Measurements from ENCODE around the gene C1orf198. TPM values are rescaled to one million over a fixed set of nuclear protein-coding genes. Genes with fewer than 3 reads are reported as not detected.

C1orf198 gene
- total and polyA plus RNA-seq, 2 of the 4 experiments (the other 2 are of a cell fraction) = 67.4 to 76.2 TPM

DNA sequence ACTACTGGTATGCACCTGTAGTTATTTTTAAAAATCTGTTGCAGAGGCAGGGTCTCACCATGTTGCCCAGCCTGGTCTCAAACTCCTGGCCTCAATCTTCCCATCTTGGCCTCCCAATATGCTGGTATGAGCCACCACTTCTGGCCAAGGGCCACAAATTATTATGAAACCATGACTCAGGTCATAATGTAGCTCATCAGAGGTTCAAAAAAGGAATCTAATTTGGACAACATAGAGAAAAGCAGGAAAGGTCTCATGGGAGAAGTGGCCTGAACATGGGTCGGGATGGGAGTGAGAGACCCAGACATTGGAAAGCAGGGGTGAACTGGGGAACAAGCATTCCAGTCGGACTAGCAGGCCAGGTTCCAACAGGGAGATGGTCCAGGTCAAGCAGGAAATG lies 45.2 kb upstream of the C1orf198 start:
- Histone ChIP-seq H2BK20ac (ENCODE audit: low read depth, low read length) (peak overlapping the region; percentile 34; the same call in 1 of the 2 replicates), H3K27ac (ENCODE audit: insufficient read depth, low read length) (no peak overlapping the region), H4K20me1 (ENCODE audit: insufficient read depth, low read length) (no peaks in the 10 kb centered on the region), H4K8ac (ENCODE audit: low read depth in 2 of 2, low read length in 2 of 2) (peak overlapping the region in 1 of 2 experiments; percentile 40; a peak in 2 of 4 replicates), H3K18ac (ENCODE audit: low read depth, low read length) (peak overlapping the region; percentile 90; the same call in 1 of the 2 replicates), H3K36me3 (ENCODE audit: control insufficient read depth, insufficient read depth, low read length) (no peaks in the 10 kb centered on the region; the same call in 1 of the 2 replicates), H2BK5ac (ENCODE audit: low read depth, low read length, poor library complexity, severe bottlenecking) (no peak overlapping the region), H3K27me3 (ENCODE audit: control insufficient read depth, insufficient read depth, low read length) (no peaks in the 10 kb centered on the region), H3K4me2 (ENCODE audit: low read depth, low read length) (no peak overlapping the region), H3K79me1 (ENCODE audit: low read depth in 1 of 2, low read length in 2 of 2) (no peaks in the 10 kb centered on the region), H3K9me1 (ENCODE audit: insufficient read depth, low read length) (peaks cover 11% of the 10 kb centered on the region), H2AFZ (replicated peaks; ENCODE audit: low read length, poor library complexity) (no peak overlapping the region), H3K4me3 (ENCODE audit: insufficient read depth, low read depth, low read length) (no peak overlapping the region), H3K4ac (ENCODE audit: low read depth, low read length) (peak overlapping the region; percentile 81), H3K9me3 (ENCODE audit: control insufficient read depth, insufficient read depth, low read length) (no peaks in the 10 kb centered on the region), H2AK5ac (ENCODE audit: low read depth, low read length) (peak overlapping the region; percentile 5), H3K23ac (ENCODE audit: low read depth, low read length) (no peak overlapping the region; the same call in 1 of the 2 replicates), H3K9ac (ENCODE audit: low read depth, low read length) (no peak overlapping the region), H3K4me1 (ENCODE audit: control insufficient read depth, insufficient read depth, low read length) (peaks cover 6% of the 10 kb centered on the region; the same call in 1 of the 2 replicates), H4K91ac (ENCODE audit: insufficient read depth, low read depth, low read length) (peak overlapping the region; percentile 31; the same call in 1 of the 2 replicates), H2BK15ac (ENCODE audit: low read depth, low read length) (peak overlapping the region; percentile 34; the same call in 1 of the 3 replicates), H2AK9ac (replicated peaks; ENCODE audit: low read depth, low read length, poor library complexity) (no peak overlapping the region), H4K5ac (ENCODE audit: low read depth, low read length) (no peak overlapping the region), H3K56ac (ENCODE audit: extremely low read depth, insufficient read depth, low read length) (no peak overlapping the region), H2BK120ac (ENCODE audit: low read depth, low read length) (no peak overlapping the region; the same call in 1 of the 2 replicates), H3K14ac (replicated peaks; ENCODE audit: low read depth, low read length) (no peak overlapping the region; the same call in 1 of the 2 replicates)
- ChIA-PET POLR2A (ENCODE audit: unreplicated experiment) (no interaction called here), CTCF (interaction anchor here (0.8 kb wide), 1 partner anchor 14 kb away, joined by 3 read pairs; no protein-coding TSS in a partner anchor)
- dilution Hi-C loops (cut with HindIII; ENCODE audit: low sequenced_read_pairs, unreplicated experiment) (no loop called here), in situ Hi-C loops (cut with MboI; ENCODE audit: low sequenced_read_pairs) (no loop called here), intact Hi-C loops (cut with micrococcal nuclease) (loop anchor here (10.0 kb wide), 1 partner anchor 489 kb away; the partner anchor contains the start of gene PGBD5)
- BruUV-seq (replicated peaks) = no TSS peak
- ATAC-seq (ENCODE audit: low read depth) (no peak), DNase-seq (peak; percentile 28)
- WGBS, 2 experiments (ENCODE audit: extremely low coverage in 2 of 2, insufficient read length in 1 of 2) = 92% methylated on average over 2 of the region's 2 CpGs; no CpG with 5 or more reads in 1 of the 2 experiments
- TF ChIP-seq FOS (IDR thresholded peaks at IDR 0.05; ENCODE audit: low read depth, low read length) = no peak
- TF ChIP-seq RCOR1 (IDR thresholded peaks at IDR 0.05; ENCODE audit: insufficient replicate concordance, low read length) = no peak
- no peak for TF ChIP-seq CEBPB (IDR thresholded peaks at IDR 0.05; ENCODE audit: low read depth, low read length)
- TF ChIP-seq MXI1 (IDR thresholded peaks at IDR 0.05; ENCODE audit: borderline replicate concordance, low read depth, low read length) = no peak
- TF ChIP-seq ELK1 (IDR thresholded peaks at IDR 0.05; ENCODE audit: borderline replicate concordance, low read depth, low read length) = no peak

All from IMR-90 (cell line).